NCI-H146 treated with DMSO at 0.1 percent for 48 hours (cell line): ENCODE data around the gene ADSS1.

Source experiments
- DNase-seq: peaks from one replicate; lab custom pipeline; 2025; ENCODE audit not compliant: unreplicated experiment; lab: John Stamatoyannopoulos, UW

ADSS1 gene

DNA sequence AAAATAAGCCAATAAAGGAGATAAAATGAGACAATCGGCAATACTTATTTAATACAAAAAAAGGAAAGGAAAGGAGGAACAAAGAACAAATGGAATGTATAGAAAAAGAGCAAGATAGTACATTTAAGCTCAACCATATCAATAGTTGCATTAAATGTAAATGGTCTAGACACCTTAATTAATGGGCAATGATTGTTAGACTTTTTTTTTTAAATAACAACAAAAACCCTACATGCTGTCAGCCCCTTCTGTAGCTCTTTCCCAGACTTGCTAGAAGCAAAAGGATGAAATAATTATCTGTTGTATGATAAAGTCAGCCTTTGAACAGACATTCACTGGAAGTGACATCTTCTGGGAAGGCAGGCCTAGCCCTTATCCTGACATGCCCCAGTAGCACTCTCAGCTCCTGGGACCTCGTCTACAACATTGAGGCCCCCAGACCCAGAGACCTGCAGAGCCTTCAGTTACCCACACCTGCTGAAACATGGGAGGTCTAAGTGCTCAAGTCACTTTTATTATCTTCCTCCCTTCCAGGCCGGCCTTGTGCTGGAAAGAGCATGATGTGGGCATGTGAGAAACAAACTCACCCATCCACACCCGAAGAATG lies 42.3 kb downstream of the ADSS1 start:
- DNase-seq, result no peak

DNA sequence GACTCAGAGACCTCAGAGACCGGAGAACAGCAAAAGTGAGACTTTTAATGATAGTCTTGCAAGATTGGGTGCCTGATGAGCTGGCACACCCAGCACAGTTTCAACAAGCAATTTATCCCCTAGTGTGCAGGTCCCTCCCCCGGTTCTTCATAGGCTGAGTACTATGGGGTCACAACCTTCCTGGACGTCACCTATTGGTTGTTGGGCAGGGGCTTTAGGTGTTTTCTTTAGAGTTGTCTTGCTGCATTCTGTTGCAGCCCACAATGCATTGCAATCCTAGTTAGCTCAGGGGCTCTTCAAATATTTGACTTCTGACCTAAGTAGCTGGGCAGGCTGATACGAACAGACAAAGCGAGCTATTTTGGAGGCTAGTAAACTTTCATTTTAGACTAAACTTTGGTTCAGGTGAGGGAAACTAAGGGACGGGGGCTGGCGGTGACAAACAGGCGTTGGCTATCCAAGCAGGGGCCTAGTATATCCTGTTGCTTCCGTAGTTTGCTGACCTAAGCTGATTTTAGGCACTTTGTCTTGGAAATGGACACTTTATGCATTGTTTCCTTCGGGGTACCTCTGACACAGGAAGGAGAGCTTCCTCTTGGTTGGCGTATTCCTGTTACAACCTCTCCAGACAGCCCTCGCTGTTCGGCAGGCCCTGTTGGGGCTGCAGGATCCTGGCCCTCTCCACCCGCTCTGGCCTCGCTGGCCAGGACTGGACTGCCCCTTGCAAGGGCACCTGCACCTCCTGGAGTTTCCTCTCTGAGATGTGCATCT lies 43.0 kb downstream of the ADSS1 start:
- no peak for DNase-seq

DNA sequence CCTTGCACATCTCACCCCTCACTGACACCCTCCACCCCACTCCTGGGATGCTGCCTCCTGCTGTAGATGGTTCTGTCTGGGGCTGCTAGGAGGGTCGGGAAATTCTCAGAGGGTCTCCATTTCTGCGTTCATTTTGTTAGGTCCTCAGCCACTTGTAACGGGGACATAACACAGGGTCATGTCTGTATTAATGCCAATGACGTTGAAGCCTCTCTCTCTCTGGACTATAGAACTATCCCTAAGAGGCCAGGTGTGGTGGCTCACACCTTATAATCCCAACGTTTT lies 43.5 kb downstream of the ADSS1 start:
- no peak for DNase-seq

DNA sequence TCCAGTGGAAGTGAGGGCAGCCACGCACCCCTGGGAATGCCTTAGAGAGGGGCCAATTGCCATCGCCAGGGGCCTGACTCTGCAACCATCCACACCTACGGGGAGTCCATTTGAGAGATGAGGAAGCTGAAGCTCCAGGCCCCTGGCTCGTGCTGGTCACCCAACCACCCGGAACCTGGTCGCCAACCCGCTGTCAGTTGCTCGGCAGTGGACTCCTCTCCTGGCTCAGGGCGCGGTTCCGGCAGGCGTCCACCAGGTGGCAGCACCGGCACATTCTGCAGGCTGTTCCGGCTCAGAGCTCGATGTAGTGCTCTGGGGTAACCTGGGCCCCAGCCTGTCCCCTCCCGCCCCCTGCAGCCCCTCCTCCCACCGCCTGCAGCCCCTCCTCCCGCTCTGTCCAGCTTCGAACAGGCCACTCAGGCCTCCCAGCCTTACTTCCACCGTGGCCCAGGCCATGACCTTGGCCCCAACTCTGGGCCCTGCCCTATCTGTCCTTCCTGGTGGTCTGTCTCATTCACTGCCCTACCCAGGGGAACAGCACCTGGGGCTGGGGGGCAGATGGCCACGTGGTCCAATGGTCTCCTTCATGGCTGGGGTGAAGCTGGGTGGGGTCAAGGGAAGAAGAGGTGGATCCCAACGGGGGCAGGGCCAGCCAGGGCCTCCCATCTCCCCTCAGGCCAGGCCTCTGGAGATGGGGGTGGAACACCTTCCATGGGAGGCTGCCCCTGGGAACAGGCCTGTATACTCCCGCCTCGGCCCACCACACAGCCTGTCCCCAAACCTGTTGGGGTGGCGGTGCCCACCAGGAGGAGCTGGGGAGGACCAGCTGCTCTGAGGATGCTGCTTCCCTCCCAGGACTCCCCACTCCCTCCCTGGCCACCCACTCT lies 44.7 kb downstream of the ADSS1 start:
- peak; percentile 47 for DNase-seq

DNA sequence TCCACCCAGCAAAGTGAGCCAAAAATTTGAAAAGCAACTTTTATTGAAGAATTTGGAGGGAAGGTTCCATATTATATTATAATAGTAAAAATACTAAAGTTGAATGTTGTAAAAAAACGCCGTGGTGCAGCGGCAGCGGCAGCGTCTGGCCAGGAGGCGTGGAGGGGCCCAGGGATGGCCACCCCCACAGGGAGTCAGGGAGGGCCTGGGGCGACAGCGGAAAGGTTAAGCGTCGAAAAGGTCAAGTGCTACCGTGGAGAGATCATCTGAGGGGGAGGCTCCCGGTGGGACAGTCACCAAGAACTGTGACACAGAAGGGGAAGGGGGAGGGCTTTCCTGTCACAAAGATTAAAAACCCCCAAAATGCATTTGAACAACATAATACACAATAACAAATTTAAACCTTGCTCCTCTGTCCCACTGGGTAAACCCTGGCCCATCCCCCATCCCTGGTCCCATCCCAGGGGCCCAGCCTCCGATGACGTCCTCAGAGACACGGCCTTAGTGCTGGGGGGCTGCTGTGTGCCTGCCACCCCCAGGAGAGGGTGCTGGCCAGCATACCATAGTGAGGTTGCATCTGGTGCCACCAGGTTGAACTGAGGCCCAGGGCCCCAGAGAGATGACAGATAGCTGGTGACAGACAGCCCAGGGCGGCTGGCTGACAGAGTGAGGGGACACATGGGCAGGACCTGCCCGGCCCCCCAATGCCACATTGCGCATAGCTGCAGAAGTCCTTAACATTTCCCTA lies 45.5 kb downstream of the ADSS1 start:
- no peak for DNase-seq

DNA sequence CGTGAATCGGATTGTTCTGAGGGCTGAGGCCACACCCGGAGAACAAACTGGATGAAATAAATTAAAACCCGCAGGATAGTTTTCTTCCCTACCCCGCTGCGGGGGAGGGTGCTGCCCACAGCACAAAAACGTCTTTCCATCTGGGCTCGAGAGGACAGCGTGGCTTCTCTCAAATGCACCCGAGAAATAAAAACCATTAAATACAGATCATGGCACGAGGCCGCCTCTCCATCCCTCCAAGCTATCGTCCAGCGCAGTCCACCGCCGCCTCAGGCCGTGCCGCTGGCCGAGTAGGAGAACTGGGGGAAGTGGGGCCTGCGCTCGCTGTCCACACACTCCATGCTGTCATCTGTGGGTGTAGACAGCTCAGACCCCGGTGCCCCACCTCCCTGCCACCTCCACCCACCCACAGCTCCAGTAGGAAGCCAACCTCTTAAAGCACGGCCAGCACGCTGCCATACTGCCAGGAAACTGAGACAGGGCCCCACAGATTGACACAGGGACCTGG lies 46.1 kb downstream of the ADSS1 start:
- no peak for DNase-seq

DNA sequence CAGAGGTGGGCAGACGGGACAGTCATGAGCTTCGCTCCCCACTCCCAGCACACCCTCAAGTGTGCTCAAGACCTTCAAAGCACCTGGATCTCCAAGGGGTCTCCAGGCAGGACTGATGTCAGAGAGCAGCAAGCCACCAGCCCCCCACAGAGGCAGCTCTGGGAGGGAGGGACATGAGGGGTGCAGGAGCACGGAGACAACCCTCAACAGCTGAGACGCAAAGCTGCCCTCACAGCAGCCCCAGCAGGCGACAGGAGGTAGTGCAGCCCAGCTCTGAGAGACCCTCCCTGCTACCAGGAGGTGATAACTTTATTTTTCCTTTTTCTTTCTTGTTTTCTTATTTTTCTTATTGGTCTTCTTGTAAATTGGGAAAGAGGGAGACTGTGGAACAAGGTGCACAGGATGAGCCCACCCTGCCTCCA lies 46.8 kb downstream of the ADSS1 start:
- DNase-seq, result no peak

DNA sequence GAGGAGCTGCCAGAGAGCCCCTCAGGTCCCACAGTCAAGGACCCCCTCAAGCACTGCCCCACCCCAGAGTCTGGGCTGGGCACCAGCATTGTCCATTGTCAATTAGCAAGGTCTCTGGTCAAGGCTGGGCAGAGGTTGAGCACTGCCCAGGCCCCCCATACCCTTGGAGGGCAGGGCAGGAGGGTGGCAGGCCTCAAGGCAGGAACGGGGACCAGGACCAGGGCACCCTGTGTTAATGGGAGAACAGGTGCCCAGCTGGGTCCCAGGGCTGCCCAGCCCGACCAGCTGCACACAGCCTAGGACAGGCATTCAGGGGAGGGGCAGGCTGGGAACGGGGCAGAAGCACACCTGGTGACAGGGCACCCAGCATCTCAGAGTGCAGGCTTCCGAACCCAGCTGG lies 47.3 kb downstream of the ADSS1 start:
- DNase-seq, result no peak

DNA sequence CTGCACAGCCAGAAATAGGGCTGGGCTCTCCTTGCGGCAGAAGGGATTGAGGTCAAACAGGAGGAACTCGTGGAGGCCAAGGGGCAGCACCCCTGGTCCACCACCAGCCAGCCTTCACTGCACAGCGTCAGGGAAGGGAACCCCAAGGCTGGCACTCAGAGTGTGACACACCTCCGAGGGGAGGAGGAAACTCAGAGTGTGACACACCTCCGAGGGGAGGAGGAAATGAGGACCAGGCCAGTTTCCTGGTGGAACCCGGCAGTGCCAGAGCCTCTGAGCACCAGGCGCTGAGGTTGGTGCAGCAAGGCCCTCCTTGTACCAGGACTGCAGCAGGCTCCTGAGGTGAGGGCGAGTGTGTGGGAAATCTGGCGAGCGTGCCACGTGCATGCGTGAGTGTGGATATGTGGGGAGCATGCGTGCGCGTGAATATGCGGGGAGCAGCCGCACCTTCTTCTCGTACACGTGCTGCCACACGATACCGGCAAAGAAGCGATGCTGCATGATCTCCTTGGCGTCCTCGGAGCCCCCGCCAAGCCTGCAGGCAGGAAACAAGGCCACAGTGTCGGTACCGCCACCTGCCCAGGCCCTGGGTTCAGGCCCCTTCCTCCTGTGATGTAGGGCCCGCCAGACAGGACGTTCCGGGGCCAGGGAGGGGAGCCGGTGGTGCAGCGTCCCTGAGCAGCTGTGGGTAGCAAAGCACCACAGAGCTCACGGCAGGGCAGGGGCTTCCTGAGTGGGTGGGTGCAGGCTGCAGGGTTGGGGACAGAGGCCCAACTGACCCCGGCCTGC lies 48.1 kb downstream of the ADSS1 start:
- no peak for DNase-seq

DNA sequence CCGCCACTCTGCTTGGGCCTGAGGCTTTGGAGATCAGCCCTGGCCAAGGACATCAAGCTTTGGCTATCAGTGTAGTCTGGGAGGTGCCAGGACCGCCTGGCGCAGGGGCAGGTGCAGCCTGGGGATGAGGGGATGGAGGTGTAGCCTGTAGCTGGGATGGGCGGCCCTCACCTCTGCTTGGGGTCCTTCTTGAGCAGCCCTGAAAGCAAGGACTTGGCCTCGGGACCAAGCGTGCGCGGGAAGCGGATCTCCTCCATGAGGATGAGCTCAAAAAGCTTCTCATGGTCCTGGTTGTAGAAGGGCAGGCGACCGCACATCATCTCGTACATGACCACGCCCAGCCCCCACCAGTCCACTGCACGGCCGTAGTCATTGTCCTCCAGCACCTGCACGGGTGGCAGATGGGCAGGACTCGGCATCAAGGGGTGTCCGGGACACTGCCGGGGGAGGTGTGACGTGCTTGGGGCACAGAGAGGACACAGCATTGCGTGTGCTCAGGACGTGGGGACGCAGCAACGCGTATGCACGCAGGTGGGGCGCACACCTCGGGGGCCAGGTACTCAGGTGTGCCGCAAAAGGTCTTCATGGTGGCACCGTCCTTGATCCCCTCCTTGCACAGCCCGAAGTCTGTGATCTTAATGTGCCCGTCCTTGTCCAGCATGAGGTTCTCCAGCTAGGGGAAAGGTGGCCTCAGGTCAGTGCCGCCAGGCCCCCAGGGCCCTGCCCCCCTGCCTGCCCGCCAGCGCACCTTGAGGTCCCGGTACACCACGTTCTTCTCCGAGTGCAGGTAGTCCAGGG lies 48.9 kb downstream of the ADSS1 start:
- DNase-seq, result no peak

DNA sequence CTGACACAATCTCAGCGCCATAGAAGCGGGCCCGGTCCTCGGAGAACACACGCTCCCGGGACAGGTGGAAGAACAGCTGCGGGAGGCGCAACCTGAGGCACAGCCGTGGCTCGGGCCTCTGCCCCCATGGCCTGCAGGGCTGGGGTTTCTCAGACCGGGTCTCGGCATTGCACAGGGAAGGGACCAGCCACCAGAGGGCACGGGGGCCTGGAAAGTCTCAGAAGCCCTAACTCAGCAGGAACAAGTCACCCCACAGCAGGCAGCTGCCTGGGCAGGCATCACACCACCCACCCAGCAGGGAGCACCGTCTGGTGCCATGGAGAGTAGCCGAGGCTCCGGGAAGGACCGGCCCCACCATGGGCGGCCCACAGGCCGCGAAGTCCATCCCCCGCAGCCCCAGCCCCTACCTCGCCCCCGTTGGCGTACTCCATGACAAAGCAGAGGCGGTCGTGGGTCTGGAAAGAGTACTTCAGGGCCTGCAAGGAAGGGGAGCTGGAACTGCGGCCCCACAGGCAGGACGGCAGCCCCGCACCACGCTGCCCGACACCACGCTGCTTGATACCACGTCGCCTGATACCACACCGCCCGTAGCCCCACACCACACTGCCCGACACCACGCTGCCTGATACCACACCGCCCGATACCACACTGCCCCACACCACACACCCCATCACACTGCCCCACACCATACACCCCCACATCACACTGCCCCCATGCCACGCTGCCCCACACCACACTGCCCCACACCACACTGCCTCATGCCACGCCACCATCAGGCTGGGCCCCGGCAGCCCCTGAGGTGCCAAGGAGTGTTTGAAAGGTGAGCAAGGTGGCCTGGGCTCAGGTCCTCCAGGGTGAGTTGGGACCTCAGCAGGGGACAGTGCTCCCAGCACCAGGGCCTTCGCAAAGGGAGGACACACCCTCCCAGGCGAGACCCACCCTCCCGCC lies 49.8 kb downstream of the ADSS1 start:
- no peak for DNase-seq

DNA sequence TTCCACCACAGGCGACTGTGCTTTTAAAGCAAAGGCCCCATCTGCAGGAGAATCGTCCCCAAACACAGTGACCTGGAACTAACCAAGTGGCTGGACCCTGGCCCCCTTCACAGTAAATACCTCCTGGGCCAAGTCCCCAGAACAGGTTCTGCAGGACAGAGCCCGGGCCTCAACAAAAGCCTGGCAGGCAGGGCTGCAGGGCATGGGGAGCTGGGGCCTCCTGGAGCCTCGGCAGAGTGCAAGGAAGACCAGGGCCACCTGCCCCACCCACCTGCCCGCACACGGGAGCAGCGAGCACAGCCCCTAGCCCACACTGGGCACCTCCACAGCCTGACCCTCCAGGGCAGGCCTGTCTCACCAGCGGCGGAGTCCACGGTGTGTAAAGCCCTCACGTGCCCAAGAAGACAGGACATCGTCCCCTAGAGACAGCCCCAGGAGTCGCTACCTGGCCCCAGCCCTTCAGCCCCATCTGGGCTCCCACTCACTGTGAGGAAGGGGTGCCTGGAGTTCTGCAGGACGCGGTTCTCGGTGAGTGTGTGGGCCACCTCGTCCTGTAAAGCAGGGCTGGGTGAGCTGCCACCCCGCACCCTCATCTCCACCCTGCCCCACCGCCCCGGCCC lies 50.5 kb downstream of the ADSS1 start:
- DNase-seq, result no peak

DNA sequence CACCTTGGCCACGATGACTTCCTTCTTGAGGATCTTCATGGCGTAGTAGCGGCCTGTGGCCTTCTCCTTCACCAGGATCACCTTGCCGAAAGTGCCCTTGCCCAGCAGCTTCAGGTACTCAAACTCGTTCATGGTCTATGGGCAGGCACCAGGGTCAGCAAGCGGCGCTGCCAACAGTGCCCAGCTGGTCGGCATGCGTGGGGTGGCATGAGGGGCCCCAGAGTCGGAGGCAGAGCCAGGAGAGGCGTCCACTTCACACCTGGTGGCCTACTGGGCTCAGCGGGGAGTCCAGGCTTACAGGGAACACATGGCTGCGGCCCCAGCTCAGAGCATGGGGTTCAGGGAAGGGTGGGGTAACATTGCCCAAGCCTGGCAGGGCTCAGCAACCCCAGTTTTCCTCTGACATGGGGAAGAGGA lies 51.1 kb downstream of the ADSS1 start:
- DNase-seq, result no peak

DNA sequence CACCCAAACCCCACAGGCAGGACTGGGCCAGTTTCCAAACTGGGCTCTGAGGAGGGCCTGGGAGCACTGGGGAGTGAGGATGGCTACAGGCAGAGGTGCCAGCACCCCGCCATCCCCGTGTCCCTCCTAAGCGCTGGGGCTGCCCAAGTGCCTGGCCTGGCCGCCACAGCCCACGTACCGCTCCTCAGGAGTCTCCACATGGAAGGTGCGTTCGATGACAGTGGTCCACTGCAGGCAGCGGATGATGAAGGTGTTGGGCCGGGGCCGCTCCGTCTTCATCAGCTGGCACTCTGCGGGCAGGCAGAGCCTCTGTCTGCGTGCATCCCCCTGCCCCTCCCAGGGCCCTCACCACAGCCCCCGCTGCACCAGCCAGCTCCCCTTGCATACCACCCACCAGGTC lies 52.5 kb downstream of the ADSS1 start:
- no peak for DNase-seq

DNA sequence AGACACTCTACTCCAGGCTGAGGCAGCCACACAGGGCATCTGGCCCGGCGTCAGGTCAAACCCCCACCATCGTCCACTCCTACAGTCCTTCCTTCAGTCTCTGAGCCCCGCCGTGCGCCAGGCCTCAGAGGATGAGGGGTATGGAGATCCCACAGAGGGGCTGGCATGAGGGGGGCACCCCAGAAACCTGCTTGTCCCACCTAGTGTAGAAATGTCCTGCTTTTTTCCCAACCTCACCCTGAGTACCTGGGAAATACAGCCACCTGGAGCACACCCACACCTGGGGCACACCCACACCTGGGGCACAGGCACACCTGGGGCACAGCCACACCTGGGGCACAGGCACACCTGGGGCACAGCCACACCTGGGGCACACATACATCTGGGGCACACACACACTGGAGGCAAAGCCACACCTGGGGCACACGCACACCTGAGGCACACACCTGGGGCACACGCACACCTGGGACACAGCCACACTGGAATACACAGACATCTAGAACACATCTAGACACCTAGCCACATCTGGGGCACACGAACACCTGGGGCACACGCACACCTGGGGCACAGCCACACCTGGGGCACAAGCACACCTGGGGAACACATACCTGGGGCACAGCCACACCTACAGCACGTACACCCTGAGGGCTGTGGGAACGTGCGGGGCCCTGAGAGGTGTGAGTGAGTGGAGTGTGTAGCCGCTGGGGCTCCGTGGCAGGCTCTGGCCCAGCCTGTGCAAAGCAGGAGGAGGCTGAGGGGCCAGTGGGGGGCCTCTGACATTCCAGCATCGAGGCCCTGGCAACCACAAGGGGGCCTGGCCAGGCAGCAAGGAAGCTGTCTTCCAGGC lies 53.2 kb downstream of the ADSS1 start:
- no peak for DNase-seq

DNA sequence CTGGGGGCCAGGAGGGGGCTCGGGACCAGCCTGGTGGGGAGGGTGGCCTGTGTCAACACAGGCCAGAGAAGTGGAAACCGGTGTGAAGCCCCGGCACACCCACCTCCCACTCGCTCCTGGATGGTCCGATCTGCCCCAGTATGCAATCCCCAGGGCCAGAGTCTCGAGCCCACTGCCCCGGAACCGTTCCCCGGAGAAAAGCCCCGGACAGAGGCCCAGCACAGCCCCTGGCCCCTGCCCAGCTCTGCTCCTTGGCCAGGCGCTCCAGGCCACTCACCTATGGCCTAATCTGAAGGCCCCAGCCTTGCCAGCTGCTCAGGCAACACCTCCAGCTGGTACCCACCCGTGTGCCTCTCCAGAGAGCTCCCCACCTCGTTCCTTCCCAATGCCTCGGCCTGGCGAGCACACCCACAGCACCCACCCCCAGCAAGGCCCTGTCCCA lies 53.8 kb downstream of the ADSS1 start:
- no peak for DNase-seq

DNA sequence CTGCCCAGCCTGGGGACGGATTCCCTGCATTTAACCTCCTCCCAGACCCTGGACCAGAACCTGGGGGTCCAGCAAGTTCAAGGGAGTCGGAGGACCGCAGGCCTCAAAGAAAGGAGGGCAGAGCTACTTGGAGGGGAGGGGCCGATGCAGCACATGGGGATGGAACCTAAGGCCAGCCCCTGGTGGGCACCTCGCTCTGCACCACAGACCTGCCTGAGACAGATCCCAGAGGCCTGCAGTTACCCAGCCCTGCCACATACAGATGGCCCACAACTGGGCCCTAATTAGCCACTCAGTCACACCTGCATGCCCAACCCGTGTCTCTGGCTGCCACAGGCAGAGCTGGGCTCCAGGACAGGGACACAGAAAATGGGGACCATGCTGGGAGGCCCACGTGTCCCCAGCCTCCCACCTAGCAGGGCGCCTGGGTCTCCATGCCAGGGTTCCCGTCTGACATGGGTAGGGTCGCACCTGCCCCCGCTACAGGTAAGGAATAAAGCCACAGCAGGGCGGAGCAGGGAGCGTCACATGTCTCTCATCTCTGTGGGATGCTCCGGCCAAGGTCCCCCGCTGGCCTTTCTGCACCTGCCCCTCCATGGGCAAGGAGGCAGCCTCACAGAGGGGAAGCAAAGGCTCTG lies 54.8 kb downstream of the ADSS1 start:
- DNase-seq, result peak; percentile 94
